ENCODE results near the gene TSHZ2. TPM values are rescaled to one million over a fixed set of nuclear protein-coding genes. Genes with fewer than 3 reads are reported as not detected.

TSHZ2 gene
- total and polyA plus RNA-seq, 2 of the 4 experiments (the other 2 are of a cell fraction): under 0.01 to 0.02 TPM

DNA sequence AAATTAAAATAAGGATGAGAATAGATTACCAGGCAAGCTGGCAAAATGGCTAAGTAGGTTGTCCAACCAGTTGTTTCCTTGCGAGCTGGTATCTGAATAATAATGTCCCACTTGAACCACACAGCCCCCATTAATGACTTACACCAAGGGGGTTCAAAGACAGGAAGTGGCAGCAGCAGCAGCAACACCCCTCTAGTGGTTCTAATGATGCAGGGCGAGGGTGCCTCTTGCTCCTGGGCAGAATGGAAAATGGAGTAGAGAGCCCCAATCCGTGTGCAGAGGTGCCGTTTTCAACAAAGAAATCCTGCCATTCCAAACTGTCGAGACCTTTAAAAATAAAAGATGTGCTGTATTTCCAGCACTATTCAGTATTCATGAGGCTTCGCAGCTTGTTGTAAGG lies 218.1 kb downstream of the TSHZ2 start:
- TF ChIP-seq CHD1 (IDR thresholded peaks at IDR 0.05; ENCODE audit: low read depth, low read length) (no peak), CEBPB (IDR thresholded peaks at IDR 0.05; ENCODE audit: low read depth, low read length) (no peak), BHLHE40 (IDR thresholded peaks at IDR 0.05; ENCODE audit: low read depth, low read length) (no peak)
- TF ChIP-seq, protein P1, sequence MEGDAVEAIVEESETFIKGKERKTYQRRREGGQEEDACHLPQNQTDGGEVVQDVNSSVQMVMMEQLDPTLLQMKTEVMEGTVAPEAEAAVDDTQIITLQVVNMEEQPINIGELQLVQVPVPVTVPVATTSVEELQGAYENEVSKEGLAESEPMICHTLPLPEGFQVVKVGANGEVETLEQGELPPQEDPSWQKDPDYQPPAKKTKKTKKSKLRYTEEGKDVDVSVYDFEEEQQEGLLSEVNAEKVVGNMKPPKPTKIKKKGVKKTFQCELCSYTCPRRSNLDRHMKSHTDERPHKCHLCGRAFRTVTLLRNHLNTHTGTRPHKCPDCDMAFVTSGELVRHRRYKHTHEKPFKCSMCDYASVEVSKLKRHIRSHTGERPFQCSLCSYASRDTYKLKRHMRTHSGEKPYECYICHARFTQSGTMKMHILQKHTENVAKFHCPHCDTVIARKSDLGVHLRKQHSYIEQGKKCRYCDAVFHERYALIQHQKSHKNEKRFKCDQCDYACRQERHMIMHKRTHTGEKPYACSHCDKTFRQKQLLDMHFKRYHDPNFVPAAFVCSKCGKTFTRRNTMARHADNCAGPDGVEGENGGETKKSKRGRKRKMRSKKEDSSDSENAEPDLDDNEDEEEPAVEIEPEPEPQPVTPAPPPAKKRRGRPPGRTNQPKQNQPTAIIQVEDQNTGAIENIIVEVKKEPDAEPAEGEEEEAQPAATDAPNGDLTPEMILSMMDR (conservative IDR thresholded peaks at IDR 0.05; ENCODE audit: low read depth, low read length): no peak
- TF ChIP-seq, protein P2, sequence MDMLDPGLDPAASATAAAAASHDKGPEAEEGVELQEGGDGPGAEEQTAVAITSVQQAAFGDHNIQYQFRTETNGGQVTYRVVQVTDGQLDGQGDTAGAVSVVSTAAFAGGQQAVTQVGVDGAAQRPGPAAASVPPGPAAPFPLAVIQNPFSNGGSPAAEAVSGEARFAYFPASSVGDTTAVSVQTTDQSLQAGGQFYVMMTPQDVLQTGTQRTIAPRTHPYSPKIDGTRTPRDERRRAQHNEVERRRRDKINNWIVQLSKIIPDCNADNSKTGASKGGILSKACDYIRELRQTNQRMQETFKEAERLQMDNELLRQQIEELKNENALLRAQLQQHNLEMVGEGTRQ (IDR thresholded peaks at IDR 0.05; ENCODE audit: low read depth, low read length): no peak
- TF ChIP-seq, protein P3, sequence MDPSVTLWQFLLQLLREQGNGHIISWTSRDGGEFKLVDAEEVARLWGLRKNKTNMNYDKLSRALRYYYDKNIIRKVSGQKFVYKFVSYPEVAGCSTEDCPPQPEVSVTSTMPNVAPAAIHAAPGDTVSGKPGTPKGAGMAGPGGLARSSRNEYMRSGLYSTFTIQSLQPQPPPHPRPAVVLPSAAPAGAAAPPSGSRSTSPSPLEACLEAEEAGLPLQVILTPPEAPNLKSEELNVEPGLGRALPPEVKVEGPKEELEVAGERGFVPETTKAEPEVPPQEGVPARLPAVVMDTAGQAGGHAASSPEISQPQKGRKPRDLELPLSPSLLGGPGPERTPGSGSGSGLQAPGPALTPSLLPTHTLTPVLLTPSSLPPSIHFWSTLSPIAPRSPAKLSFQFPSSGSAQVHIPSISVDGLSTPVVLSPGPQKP (IDR thresholded peaks at IDR 0.05; ENCODE audit: borderline replicate concordance, low read depth, low read length): no peak
- in situ Hi-C loops (cut with MboI; ENCODE audit: low sequenced_read_pairs): no loop called here
- no peaks in the 10 kb centered on the region for H3K9me1 ChIP-seq (ENCODE audit: insufficient read depth, low read length)
- no peak overlapping the region for H3K14ac ChIP-seq (replicated peaks; ENCODE audit: low read depth, low read length)
- dilution Hi-C loops (cut with HindIII; ENCODE audit: low sequenced_read_pairs, unreplicated experiment): no loop called here
- H4K8ac ChIP-seq (ENCODE audit: low read depth in 2 of 2, low read length in 2 of 2): no peak overlapping the region
- H4K91ac ChIP-seq (ENCODE audit: insufficient read depth, low read depth, low read length): no peak overlapping the region
- no peak overlapping the region for H3K9ac ChIP-seq (ENCODE audit: low read depth, low read length)
- no peaks in the 10 kb centered on the region for H3K79me1 ChIP-seq (ENCODE audit: low read depth in 1 of 2, low read length in 2 of 2)
- no peak overlapping the region for H2AFZ ChIP-seq (replicated peaks; ENCODE audit: low read length, poor library complexity)
- no peak for ATAC-seq (ENCODE audit: low read depth)
- no peak overlapping the region for H3K27ac ChIP-seq (ENCODE audit: insufficient read depth, low read length)
- no peak overlapping the region for H3K18ac ChIP-seq (ENCODE audit: low read depth, low read length)
- H2BK120ac ChIP-seq (ENCODE audit: low read depth, low read length): no peak overlapping the region
- DNase-seq: no peak
- H3K56ac ChIP-seq (ENCODE audit: extremely low read depth, insufficient read depth, low read length): no peak overlapping the region
- H3K4me3 ChIP-seq (ENCODE audit: insufficient read depth, low read depth, low read length): no peak overlapping the region
- H3K4me1 ChIP-seq (ENCODE audit: control insufficient read depth, insufficient read depth, low read length): no peaks in the 10 kb centered on the region
- ChIA-PET CTCF (interaction anchor here (0.6 kb wide), 1 partner anchor 876 kb away, joined by 3 read pairs; no protein-coding TSS in a partner anchor), POLR2A (ENCODE audit: unreplicated experiment) (no interaction called here)
- no peak overlapping the region for H2BK5ac ChIP-seq (ENCODE audit: low read depth, low read length, poor library complexity, severe bottlenecking)
- H2BK20ac ChIP-seq (ENCODE audit: low read depth, low read length): no peak overlapping the region
- H4K20me1 ChIP-seq (ENCODE audit: insufficient read depth, low read length): no peaks in the 10 kb centered on the region
- H3K9me3 ChIP-seq (ENCODE audit: control insufficient read depth, insufficient read depth, low read length): no peaks in the 10 kb centered on the region
- intact Hi-C loops (cut with micrococcal nuclease): no loop called here
- no peaks in the 10 kb centered on the region for H3K36me3 ChIP-seq (ENCODE audit: control insufficient read depth, insufficient read depth, low read length)
- H4K5ac ChIP-seq (ENCODE audit: low read depth, low read length): no peak overlapping the region
- H3K4me2 ChIP-seq (ENCODE audit: low read depth, low read length): no peak overlapping the region
- no TSS peak for BruUV-seq (replicated peaks)
- no CpG with 5 or more reads among the region's 6 CpGs for WGBS, 2 experiments (ENCODE audit: extremely low coverage in 2 of 2, insufficient read length in 1 of 2)
- 0 out of 2 replicates have a peak, but pooled peaks cover 1% of the 10 kb centered on the region for H3K27me3 ChIP-seq (ENCODE audit: control insufficient read depth, insufficient read depth, low read length)
- H2AK9ac ChIP-seq (replicated peaks; ENCODE audit: low read depth, low read length, poor library complexity): no peak overlapping the region
- no peak overlapping the region for H2AK5ac ChIP-seq (ENCODE audit: low read depth, low read length)
- no peak overlapping the region for H2BK15ac ChIP-seq (ENCODE audit: low read depth, low read length)
- no peak overlapping the region for H3K4ac ChIP-seq (ENCODE audit: low read depth, low read length)
- no peak overlapping the region for H3K23ac ChIP-seq (ENCODE audit: low read depth, low read length)

Data from IMR-90 (cell line).